Measurements from ENCODE around the gene ZNF554.

GRCh38 chr19:2827022-2827421, 7.4 kb downstream of the ZNF554 start:
- TF ChIP-seq EZH2phosphoT487 (IDR thresholded peaks at IDR 0.05) (no peak), CTCF (IDR thresholded peaks at IDR 0.05) (no peak), EZH2 (IDR thresholded peaks at IDR 0.05) (no peak)

All from neural progenitor cell (in vitro differentiated cells).